B cell (primary cell): ENCODE data around the gene CAV1. TPM values are rescaled to one million over a fixed set of nuclear protein-coding genes. Genes with fewer than 3 reads are reported as not detected.

Experiments used
- ATAC-seq: fragments of 200-7000 bp; cut with Tn5 transposase; one replicate; pipeline ENCODE4 v1.10.0; 2021; ENCODE audit warnings: low read depth, mild to moderate bottlenecking, moderate number of reproducible peaks, moderate library complexity
- CTCF ChIA-PET: fragments of 350-600 bp; sonication (Branson Sonifier 250); formaldehyde crosslinking; loops from one replicate; lab custom pipeline; 2021; ENCODE audit warnings: antibody characterized with exemption, inconsistent platforms; lab: Charles Lee
- POLR2A ChIA-PET: fragments of 350-600 bp; sonication (Branson Sonifier 250); formaldehyde crosslinking; loops from one replicate; lab custom pipeline; 2021; ENCODE audit warnings: antibody characterized with exemption; lab: Charles Lee
- DNase-seq: peaks from one replicate; pipeline ENCODE4 v3.0.0; 2013
- H2AFZ ChIP-seq: 2 replicates; pipeline ENCODE4 v1.6.1; 2012; ENCODE audit warnings: mild to moderate bottlenecking, low read depth, low read length; ENCODE audit not compliant: insufficient read depth, poor library complexity, severe bottlenecking
- H3K27ac ChIP-seq, 2 donors: 1 replicate in 1 of 2; 2 replicates in 1 of 2; pipeline ENCODE4 v1.5.1; 2012 to 2013; ENCODE audit warnings: low read length in 2 of 2, mild to moderate bottlenecking in 2 of 2, moderate library complexity in 1 of 2
- H3K27me3 ChIP-seq, 4 experiments: fragments of 200-600 bp in 1 of 4; sonication (generic) in 1 of 4; replicated peaks in 1 of 4; 1 replicate in 2 of 4; 2 replicates in 2 of 4; pipeline versions ENCODE4 v1.6.1 to v1.7.0; 2013 to 2016; ENCODE audit warnings: low read length in 3 of 4, mild to moderate bottlenecking in 2 of 4, mixed read lengths in 1 of 4, moderate library complexity in 1 of 4; ENCODE audit not compliant: insufficient read depth in 4 of 4, control insufficient read depth in 3 of 4; ENCODE audit errors: control extremely low read depth in 1 of 4
- H3K36me3 ChIP-seq, 2 experiments: replicated peaks in 1 of 2; 1 replicate in 1 of 2; 2 replicates in 1 of 2; pipeline versions ENCODE4 v1.6.1 to v1.7.1; 2013; ENCODE audit warnings: low read length in 1 of 2; ENCODE audit not compliant: insufficient read depth in 2 of 2, control insufficient read depth in 1 of 2; ENCODE audit errors: control extremely low read depth in 1 of 2, extremely low read depth in 1 of 2
- H3K4me1 ChIP-seq, 2 donors: fragments of 200-600 bp in 1 of 2; sonication (generic) in 1 of 2; 1 replicate in 1 of 2; 2 replicates in 1 of 2; pipeline versions ENCODE4 v1.5.1 to v1.6.1; 2013 to 2017; ENCODE audit warnings: low read length in 2 of 2; ENCODE audit not compliant: control insufficient read depth in 2 of 2, insufficient read depth in 2 of 2
- H3K4me2 ChIP-seq: replicated peaks from 2 replicates; pipeline ENCODE3; 2012; ENCODE audit warnings: mild to moderate bottlenecking, low read depth, low read length; ENCODE audit not compliant: poor library complexity, severe bottlenecking
- H3K4me3 ChIP-seq, 5 experiments: fragments of 200-600 bp in 1 of 5; sonication (generic) in 1 of 5; 1 replicate in 3 of 5; 2 replicates in 2 of 5; pipeline versions ENCODE4 v1.5.1 to v1.7.0; 2011 to 2016; ENCODE audit warnings: low read length in 4 of 5, mild to moderate bottlenecking in 4 of 5, low read depth in 2 of 5, control low read depth in 1 of 5, moderate library complexity in 1 of 5; ENCODE audit not compliant: insufficient read depth in 1 of 5; ENCODE audit errors: control extremely low read depth in 1 of 5, extremely low read depth in 1 of 5
- H3K79me2 ChIP-seq: fragments of 200-600 bp; sonication (generic); one replicate; pipeline ENCODE4 v1.6.0; 2016; ENCODE audit warnings: low read length; ENCODE audit not compliant: control insufficient read depth, insufficient read depth
- H3K9ac ChIP-seq: fragments of 200-600 bp; sonication (generic); 2 replicates; pipeline ENCODE4 v1.6.1; 2017; ENCODE audit warnings: mild to moderate bottlenecking, low read length, moderate library complexity
- H3K9me3 ChIP-seq, 3 donors: one replicate each; pipeline versions ENCODE4 v1.6.1 to v1.7.1; 2013; ENCODE audit warnings: low read length in 2 of 3; ENCODE audit not compliant: control insufficient read depth in 2 of 3, insufficient read depth in 1 of 3; ENCODE audit errors: control extremely low read depth in 1 of 3
- H4K20me1 ChIP-seq: 2 replicates; pipeline ENCODE4 v1.6.0; 2012; ENCODE audit warnings: mild to moderate bottlenecking, low read length; ENCODE audit not compliant: insufficient read depth, control insufficient read depth, poor library complexity, severe bottlenecking
- H3K27ac Mint-ChIP-seq: one replicate; pipeline ENCODE4 v1.8.0; 2021; ENCODE audit warnings: mixed read lengths
- H3K27me3 Mint-ChIP-seq: one replicate; pipeline ENCODE4 v1.8.0; 2021; ENCODE audit warnings: mixed read lengths
- H3K4me1 Mint-ChIP-seq: one replicate; pipeline ENCODE4 v1.8.0; 2021; ENCODE audit warnings: mixed read lengths
- H3K4me3 Mint-ChIP-seq: one replicate; pipeline ENCODE4 v1.8.0; 2021; ENCODE audit warnings: mixed read lengths
- H3K9me3 Mint-ChIP-seq: one replicate; pipeline ENCODE4 v1.8.0; 2022; ENCODE audit warnings: mixed read lengths; ENCODE audit not compliant: insufficient read depth
- CTCF ChIP-seq: fragments of 200-600 bp; IDR thresholded peaks from one replicate; pipeline ENCODE4 v1.8.0; 2022; ENCODE audit warnings: antibody characterized with exemption, mild to moderate bottlenecking
- EZH2 ChIP-seq: IDR thresholded peaks from 2 replicates; pipeline ENCODE4 v1.6.1; 2012; ENCODE audit warnings: borderline replicate concordance, low read depth, mild to moderate bottlenecking, moderate library complexity, low read length; ENCODE audit not compliant: insufficient read depth, poor library complexity, severe bottlenecking
- WGBS: methylation state at CpG from one replicate; pipeline ENCODE4 v1.1.5; 2013; ENCODE audit warnings: missing lambda C conversion rate; ENCODE audit not compliant: insufficient coverage; 5-methylcytosine and 5-hydroxymethylcytosine counted together
- intact Hi-C: fragments of 100-400 bp; cut with micrococcal nuclease; formaldehyde crosslinking; loops from one replicate; pipeline ENCODE4 v1.10.0; 2022
- polyA plus RNA-seq: library from polyadenylated mRNA; depleted of rRNA; stranded (reverse); fragments of >200 nt; gene quantifications from 2 replicates; pipeline ENCODE4 v1.2.3, GENCODE V29; 2012
- total RNA-seq, 2 donors: library from RNA; stranded (reverse); fragments of 120-200 nt in 1 of 2; gene quantifications; 1 replicate in 1 of 2; 2 replicates in 1 of 2; pipeline versions ENCODE4 v1.2.3 to v1.2.4, GENCODE V29; 2013 to 2022

The CAV1 gene
- total and polyA plus RNA-seq, 2 donors (not counting 1 experiment from before 2014, with no cell fraction given), result 0.95 to 1.9 TPM

- Histone ChIP-seq H3K27me3 (peaks cover 0 to 5% (median 2%) of the 10 kb centered on the region in 4 experiments), H3K4me2 (no peak overlapping the region), H3K4me1 (no peaks in the 10 kb centered on the region), H4K20me1 (no peaks in the 10 kb centered on the region), H3K79me2 (no peaks in the 10 kb centered on the region), H3K36me3 (no peaks in the 10 kb centered on the region), H3K9ac (no peak overlapping the region), H3K4me3 (no peak overlapping the region), H3K27ac (no peak overlapping the region), H3K9me3 (no peaks in the 10 kb centered on the region), H2AFZ (no peak overlapping the region)
- intact Hi-C loops, result no loop called here
- ATAC-seq (no peak), DNase-seq (no peak)
- WGBS, result no CpG with 5 or more reads among the region's 3 CpGs
- H3K27me3 Mint-ChIP-seq, result peaks cover 16% of the 10 kb centered on the region
- H3K4me3 Mint-ChIP-seq, result no peak overlapping the region
- H3K4me1 Mint-ChIP-seq, result no peaks in the 10 kb centered on the region
- TF ChIP-seq CTCF (no peak), EZH2 (no peak)
- CTCF ChIA-PET, result no interaction called here
- no peaks in the 10 kb centered on the region for H3K9me3 Mint-ChIP-seq
- no peak overlapping the region for H3K27ac Mint-ChIP-seq
- POLR2A ChIA-PET, result no interaction called here
These were observed 74.0 kb downstream of the CAV1 start for GRCh38 chr7:116598861-116599260.

- Histone ChIP-seq H3K4me1 (no peaks in the 10 kb centered on the region), H3K4me3 (no peak overlapping the region), H3K36me3 (no peaks in the 10 kb centered on the region), H3K9ac (no peak overlapping the region), H3K4me2 (no peak overlapping the region), H4K20me1 (no peaks in the 10 kb centered on the region), H3K27me3 (peaks cover 0 to 2% (median under 1%) of the 10 kb centered on the region in 4 experiments), H3K9me3 (no peaks in the 10 kb centered on the region), H3K27ac (no peak overlapping the region), H3K79me2 (no peaks in the 10 kb centered on the region), H2AFZ (no peak overlapping the region)
- POLR2A ChIA-PET, result no interaction called here
- no peaks in the 10 kb centered on the region for H3K4me1 Mint-ChIP-seq
- CTCF ChIA-PET, result interaction anchor here (1.0 to 4.8 kb wide), 4 partner anchors 10 to 342 kb away, joined by 3 to 32 read pairs (median 3); no protein-coding TSS in a partner anchor
- TF ChIP-seq EZH2 (no peak), CTCF (no peak)
- H3K27ac Mint-ChIP-seq, result no peak overlapping the region
- ATAC-seq (no peak), DNase-seq (no peak)
- peaks cover 10% of the 10 kb centered on the region for H3K27me3 Mint-ChIP-seq
- no CpG with 5 or more reads among the region's 2 CpGs for WGBS
- no peaks in the 10 kb centered on the region for H3K9me3 Mint-ChIP-seq
- intact Hi-C loops, result no loop called here
- no peak overlapping the region for H3K4me3 Mint-ChIP-seq
These were observed 76.6 kb downstream of the CAV1 start for GRCh38 chr7:116601426-116601825.
